Fibroblast of the aortic adventitia (primary cell): ENCODE data around the gene PPP3R2. TPM values are rescaled to one million over a fixed set of nuclear protein-coding genes. Genes with fewer than 3 reads are reported as not detected.

Experiments used
- DNase-seq: peaks from one replicate; pipeline ENCODE4 v3.0.0-alpha.2; 2010; ENCODE audit warnings: low read depth
- H3K4me3 ChIP-seq: 2 replicates; pipeline ENCODE4 v1.5.1; 2011; ENCODE audit warnings: low read depth, mild to moderate bottlenecking, control low read depth, low read length, moderate library complexity
- total RNA-seq: library from RNA; depleted of rRNA; stranded (reverse); fragments of >200 nt; gene quantifications from 2 replicates; pipeline ENCODE4 v1.2.3, GENCODE V29; 2012; ENCODE audit warnings: low replicate concordance
- TF ChIP-seq, protein P1 (sequence below): IDR thresholded peaks from 2 replicates; pipeline ENCODE4 v1.5.1; 2011; ENCODE audit warnings: mild to moderate bottlenecking, low read length, control low read depth, inconsistent platforms; ENCODE audit not compliant: insufficient read depth

PPP3R2 gene
- total RNA-seq, 1 donor: not detected

DNA sequence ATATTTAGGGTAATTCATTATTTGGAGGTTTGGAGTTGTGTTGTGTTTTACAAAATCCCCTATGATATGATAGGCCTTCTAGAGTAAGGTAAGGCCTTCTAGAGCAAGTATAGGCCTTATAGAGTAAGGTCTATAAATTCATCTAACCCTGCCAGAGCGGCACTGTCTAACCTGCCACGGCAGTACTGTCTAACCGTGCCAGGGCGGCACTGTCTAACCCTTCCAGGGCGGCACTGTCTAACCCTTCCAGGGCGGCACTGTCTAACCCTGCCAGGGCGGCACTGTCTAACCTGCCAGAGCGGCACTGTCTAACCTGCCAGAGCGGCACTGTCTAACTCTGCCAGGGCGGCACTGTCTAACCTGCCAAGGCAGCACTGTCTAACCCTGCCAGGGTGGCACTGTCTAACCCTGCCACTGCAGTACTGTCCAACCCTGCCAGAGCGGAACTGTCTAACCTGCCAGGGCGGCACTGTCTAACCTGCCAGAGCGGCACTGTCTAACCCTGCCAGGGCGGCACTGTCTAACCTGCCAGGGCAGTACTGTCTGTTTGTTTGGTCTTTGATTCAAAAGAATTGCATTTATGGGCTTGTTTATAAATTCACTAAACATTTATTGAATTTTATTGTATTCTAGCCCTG lies 51.6 kb downstream of the PPP3R2 start:
- TF ChIP-seq, protein P1, sequence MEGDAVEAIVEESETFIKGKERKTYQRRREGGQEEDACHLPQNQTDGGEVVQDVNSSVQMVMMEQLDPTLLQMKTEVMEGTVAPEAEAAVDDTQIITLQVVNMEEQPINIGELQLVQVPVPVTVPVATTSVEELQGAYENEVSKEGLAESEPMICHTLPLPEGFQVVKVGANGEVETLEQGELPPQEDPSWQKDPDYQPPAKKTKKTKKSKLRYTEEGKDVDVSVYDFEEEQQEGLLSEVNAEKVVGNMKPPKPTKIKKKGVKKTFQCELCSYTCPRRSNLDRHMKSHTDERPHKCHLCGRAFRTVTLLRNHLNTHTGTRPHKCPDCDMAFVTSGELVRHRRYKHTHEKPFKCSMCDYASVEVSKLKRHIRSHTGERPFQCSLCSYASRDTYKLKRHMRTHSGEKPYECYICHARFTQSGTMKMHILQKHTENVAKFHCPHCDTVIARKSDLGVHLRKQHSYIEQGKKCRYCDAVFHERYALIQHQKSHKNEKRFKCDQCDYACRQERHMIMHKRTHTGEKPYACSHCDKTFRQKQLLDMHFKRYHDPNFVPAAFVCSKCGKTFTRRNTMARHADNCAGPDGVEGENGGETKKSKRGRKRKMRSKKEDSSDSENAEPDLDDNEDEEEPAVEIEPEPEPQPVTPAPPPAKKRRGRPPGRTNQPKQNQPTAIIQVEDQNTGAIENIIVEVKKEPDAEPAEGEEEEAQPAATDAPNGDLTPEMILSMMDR: no peak
- no peak for DNase-seq
- H3K4me3 ChIP-seq: no peak overlapping the region

Other genes starting within 250 kb of the PPP3R2 start
- not detected in 2 replicates for gene BAAT, start 210.0 kb downstream of the PPP3R2 start, total RNA-seq
- 8.0 and 14.0 TPM in 2 replicates for gene MRPL50, start 196.4 kb downstream of the PPP3R2 start, total RNA-seq
- gene ZNF189, start 196.1 kb downstream of the PPP3R2 start, total RNA-seq: 15.3 and 18.3 TPM in 2 replicates
- gene ALDOB, start 159.2 kb downstream of the PPP3R2 start, total RNA-seq: not detected in 2 replicates
- 37.7 and 59.9 TPM in 2 replicates for gene RNF20, start 61.1 kb downstream of the PPP3R2 start, total RNA-seq
- gene GRIN3A, start 143.7 kb upstream of the PPP3R2 start, total RNA-seq: 0.09 TPM in 1 of 2 replicates, not detected in the other